ENCODE measurements around the gene PACSIN2. TPM values are rescaled to one million over a fixed set of nuclear protein-coding genes. Genes with fewer than 3 reads are reported as not detected.
"Not testable (repeated sequence)": the region's sequence is repeated elsewhere in the genome, so short reads cannot be mapped to it uniquely, and the experiment has no call there.

Gene PACSIN2
- total RNA-seq, 1 donor from 2014 or later: 93.7 TPM

DNA sequence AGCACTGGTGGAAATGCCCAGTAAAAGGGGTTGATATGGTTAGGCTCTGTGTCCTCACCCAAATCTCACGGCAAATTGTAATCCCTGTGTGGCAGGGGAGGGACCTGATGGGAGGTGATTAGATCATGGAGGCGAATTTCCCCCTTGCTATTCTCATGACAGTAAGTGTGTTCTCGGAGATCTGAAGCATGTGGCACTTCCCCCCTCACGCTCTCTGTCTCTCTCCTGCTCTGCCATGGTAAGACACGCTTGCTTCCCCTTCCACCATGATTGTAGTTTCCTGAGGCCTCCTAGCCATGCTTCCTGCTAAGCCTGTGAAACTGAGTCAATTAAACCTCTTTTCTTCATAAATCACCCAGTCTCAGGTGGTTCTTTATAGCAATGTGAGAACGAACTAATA is 37.4 kb downstream of the PACSIN2 start:
- peaks cover 2% of the 10 kb centered on the region for H3K27me3 Mint-ChIP-seq (ENCODE audit: unreplicated experiment)
- no peak overlapping the region for H3K4me3 Mint-ChIP-seq (ENCODE audit: unreplicated experiment)
- peaks cover 3% of the 10 kb centered on the region for H3K36me3 Mint-ChIP-seq (ENCODE audit: low read depth, unreplicated experiment)
- no peaks in the 10 kb centered on the region for H3K9me3 Mint-ChIP-seq (ENCODE audit: unreplicated experiment)
- no peak for DNase-seq (ENCODE audit: low spot score)
- no peak for TF ChIP-seq CTCF (IDR thresholded peaks at IDR 0.05; ENCODE audit: unreplicated experiment)
- peaks cover 35% of the 10 kb centered on the region for H3K4me1 Mint-ChIP-seq (ENCODE audit: unreplicated experiment)
- peak overlapping the region; percentile 87 for H3K27ac Mint-ChIP-seq (ENCODE audit: unreplicated experiment)

DNA sequence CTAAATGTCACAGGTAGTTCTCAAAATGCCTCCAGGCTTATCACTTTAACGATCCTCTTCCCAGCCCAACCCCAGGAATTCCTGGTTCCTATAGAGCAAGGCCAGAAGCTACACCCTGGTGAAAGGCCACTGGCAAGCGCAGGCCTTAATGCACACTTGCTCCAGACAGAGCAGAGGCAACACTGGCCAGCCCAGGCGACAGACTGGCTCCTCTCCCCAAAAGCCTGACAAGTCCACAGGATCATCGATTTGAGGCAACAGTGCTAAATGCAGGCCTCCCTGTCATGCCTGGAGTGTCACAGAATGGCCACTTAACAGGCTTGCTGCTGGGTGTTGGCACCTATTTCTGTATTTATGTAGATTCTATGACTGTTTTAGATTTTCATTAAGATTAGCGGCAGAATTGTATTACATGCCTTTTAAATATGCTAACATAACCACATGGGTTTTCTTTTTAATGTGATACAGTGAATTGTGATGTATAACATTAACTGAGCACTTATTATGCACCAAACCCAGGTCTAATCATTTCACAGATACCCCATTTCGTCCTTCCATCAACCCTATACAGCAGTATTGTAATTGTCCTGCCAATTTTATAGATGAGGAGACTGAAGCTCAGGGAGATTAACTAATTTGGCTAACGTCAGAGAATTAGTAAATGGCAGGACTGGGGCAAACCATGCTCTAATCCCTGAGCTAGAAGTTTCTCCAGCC is 38.6 kb downstream of the PACSIN2 start:
- Mint-ChIP-seq H3K27ac (ENCODE audit: unreplicated experiment) (no peak overlapping the region), H3K4me3 (ENCODE audit: unreplicated experiment) (no peak overlapping the region), H3K27me3 (ENCODE audit: unreplicated experiment) (peaks cover 2% of the 10 kb centered on the region), H3K9me3 (ENCODE audit: unreplicated experiment) (no peaks in the 10 kb centered on the region), H3K4me1 (ENCODE audit: unreplicated experiment) (peaks cover 38% of the 10 kb centered on the region), H3K36me3 (ENCODE audit: low read depth, unreplicated experiment) (peaks cover 8% of the 10 kb centered on the region)
- no peak for TF ChIP-seq CTCF (IDR thresholded peaks at IDR 0.05; ENCODE audit: unreplicated experiment)
- DNase-seq (ENCODE audit: low spot score): no peak

DNA sequence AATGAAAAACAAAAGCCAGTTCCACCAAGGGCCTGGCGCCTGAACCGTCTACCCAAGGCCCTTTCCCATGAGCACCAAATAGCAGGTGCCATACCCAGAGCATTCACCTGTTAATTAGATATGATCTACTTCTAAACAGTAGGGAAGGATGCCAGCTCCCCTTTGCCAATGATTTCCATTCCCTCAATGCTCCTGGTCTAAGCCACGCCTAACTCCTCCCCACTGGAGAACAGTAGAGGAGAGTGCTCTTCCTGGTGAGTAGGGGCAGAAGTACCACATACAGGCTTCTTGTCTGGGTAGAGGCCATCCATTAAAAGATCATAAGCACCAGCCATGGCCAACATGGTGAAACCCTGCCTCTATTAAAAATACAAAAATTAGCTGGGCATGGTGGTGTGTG is 40.7 kb downstream of the PACSIN2 start:
- Mint-ChIP-seq H3K9me3 (ENCODE audit: unreplicated experiment) (no peaks in the 10 kb centered on the region), H3K36me3 (ENCODE audit: low read depth, unreplicated experiment) (peaks cover 27% of the 10 kb centered on the region), H3K4me1 (ENCODE audit: unreplicated experiment) (peaks cover 36% of the 10 kb centered on the region), H3K27ac (ENCODE audit: unreplicated experiment) (no peak overlapping the region), H3K4me3 (ENCODE audit: unreplicated experiment) (no peak overlapping the region), H3K27me3 (ENCODE audit: unreplicated experiment) (peaks cover 9% of the 10 kb centered on the region)
- TF ChIP-seq CTCF (IDR thresholded peaks at IDR 0.05; ENCODE audit: unreplicated experiment): no peak
- no peak for DNase-seq (ENCODE audit: low spot score)

DNA sequence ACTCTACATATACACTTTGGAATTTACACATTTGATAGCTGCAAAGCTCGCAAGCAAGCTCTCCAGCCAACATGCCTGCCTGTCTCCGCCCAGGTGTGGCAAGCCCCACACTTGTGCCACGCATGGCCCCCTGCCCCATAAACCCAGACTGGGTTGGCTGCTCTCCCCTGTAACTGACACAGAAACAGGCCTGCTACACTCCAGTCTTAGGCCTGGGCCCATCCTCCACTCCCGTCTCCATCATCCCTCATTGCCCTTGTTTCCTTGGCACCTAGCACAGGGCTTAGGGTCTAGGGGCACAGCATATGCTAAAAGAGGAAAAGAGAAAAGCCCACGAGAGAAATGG is 41.4 kb downstream of the PACSIN2 start:
- no peak for DNase-seq (ENCODE audit: low spot score)
- Mint-ChIP-seq H3K9me3 (ENCODE audit: unreplicated experiment) (no peaks in the 10 kb centered on the region), H3K27me3 (ENCODE audit: unreplicated experiment) (peaks cover 9% of the 10 kb centered on the region), H3K36me3 (ENCODE audit: low read depth, unreplicated experiment) (peaks cover 33% of the 10 kb centered on the region), H3K4me3 (ENCODE audit: unreplicated experiment) (no peak overlapping the region), H3K27ac (ENCODE audit: unreplicated experiment) (no peak overlapping the region), H3K4me1 (ENCODE audit: unreplicated experiment) (peaks cover 35% of the 10 kb centered on the region)
- TF ChIP-seq CTCF (IDR thresholded peaks at IDR 0.05; ENCODE audit: unreplicated experiment): no peak

GRCh38 chr22:42972649-42973535 is 42.1 kb downstream of the PACSIN2 start:
- TF ChIP-seq CTCF (IDR thresholded peaks at IDR 0.05; ENCODE audit: unreplicated experiment): no peak
- no peak for DNase-seq (ENCODE audit: low spot score)
- Mint-ChIP-seq H3K9me3 (ENCODE audit: unreplicated experiment) (no peaks in the 10 kb centered on the region), H3K27me3 (ENCODE audit: unreplicated experiment) (peaks cover 7% of the 10 kb centered on the region), H3K4me1 (ENCODE audit: unreplicated experiment) (peaks cover 35% of the 10 kb centered on the region), H3K4me3 (ENCODE audit: unreplicated experiment) (no peak overlapping the region), H3K36me3 (ENCODE audit: low read depth, unreplicated experiment) (peaks cover 36% of the 10 kb centered on the region), H3K27ac (ENCODE audit: unreplicated experiment) (no peak overlapping the region)

- H3K9me3 Mint-ChIP-seq (ENCODE audit: unreplicated experiment); H3K27ac Mint-ChIP-seq (ENCODE audit: unreplicated experiment); DNase-seq (ENCODE audit: low spot score); H3K27me3 Mint-ChIP-seq (ENCODE audit: unreplicated experiment); H3K4me3 Mint-ChIP-seq (ENCODE audit: unreplicated experiment): not testable (repeated sequence)
- peaks cover 33% of the 10 kb centered on the region for H3K4me1 Mint-ChIP-seq (ENCODE audit: unreplicated experiment)
- H3K36me3 Mint-ChIP-seq (ENCODE audit: low read depth, unreplicated experiment): peaks cover 41% of the 10 kb centered on the region
Measured at GRCh38 chr22:42971473-42971860, 43.5 kb downstream of the PACSIN2 start.

Data from endothelial cell (in vitro differentiated cells).